ENCODE data around the gene BAG5. TPM values are rescaled to one million over a fixed set of nuclear protein-coding genes. Genes with fewer than 3 reads are reported as not detected.

The BAG5 gene
- total and polyA plus RNA-seq, 8 donors: 4.3 to 207 (median 11.6) TPM

DNA sequence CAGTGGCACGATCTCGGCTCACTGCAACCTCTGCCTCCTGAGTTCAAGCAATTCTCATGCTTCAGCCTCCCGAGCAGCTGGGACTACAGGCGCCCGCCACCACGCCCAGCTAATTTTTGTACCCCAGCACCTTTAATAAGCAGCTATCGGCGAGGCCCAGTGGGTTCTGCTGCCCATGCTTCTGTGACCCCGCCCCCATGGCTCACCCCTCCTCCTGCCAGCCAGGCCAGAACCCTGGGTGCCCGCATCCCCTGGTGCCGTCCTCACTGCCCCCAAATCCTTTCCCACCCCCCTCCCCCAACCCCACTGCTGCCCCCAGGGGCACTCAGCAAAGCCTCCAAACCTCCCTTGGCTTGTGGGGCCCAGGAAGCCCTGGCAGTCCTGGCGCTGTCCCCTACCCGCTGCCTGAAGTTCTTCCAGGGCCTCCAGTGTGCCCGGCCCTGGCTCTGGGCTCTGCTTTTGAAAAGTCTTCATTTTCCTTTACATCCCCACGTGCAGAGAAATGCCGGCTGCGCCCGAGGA, 14.5 kb downstream of the BAG5 start:
- Histone ChIP-seq H3K9me3 (no peaks in the 10 kb centered on the region), H3K4me3 (no peak overlapping the region), H3K4me1 (peaks cover 43 to 82% (median 58%) of the 10 kb centered on the region in 4 donors), H3K36me3 (no peaks in the 10 kb centered on the region), H3K27ac (peak overlapping the region in 1 of 5 donors; percentile 90), H3K27me3 (no peaks in the 10 kb centered on the region)
- 86 to 90% (median 87%) methylated on average over 16 to 18 of the region's 18 CpGs for WGBS, 5 donors
- intact Hi-C loops (cut with DNase I; ENCODE audit: low total_unique reads): loop anchor here (2.0 to 10.0 kb wide), 2 partner anchors 29 to 53 kb away; no protein-coding TSS in a partner anchor
- TF ChIP-seq, protein P1, sequence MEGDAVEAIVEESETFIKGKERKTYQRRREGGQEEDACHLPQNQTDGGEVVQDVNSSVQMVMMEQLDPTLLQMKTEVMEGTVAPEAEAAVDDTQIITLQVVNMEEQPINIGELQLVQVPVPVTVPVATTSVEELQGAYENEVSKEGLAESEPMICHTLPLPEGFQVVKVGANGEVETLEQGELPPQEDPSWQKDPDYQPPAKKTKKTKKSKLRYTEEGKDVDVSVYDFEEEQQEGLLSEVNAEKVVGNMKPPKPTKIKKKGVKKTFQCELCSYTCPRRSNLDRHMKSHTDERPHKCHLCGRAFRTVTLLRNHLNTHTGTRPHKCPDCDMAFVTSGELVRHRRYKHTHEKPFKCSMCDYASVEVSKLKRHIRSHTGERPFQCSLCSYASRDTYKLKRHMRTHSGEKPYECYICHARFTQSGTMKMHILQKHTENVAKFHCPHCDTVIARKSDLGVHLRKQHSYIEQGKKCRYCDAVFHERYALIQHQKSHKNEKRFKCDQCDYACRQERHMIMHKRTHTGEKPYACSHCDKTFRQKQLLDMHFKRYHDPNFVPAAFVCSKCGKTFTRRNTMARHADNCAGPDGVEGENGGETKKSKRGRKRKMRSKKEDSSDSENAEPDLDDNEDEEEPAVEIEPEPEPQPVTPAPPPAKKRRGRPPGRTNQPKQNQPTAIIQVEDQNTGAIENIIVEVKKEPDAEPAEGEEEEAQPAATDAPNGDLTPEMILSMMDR (IDR thresholded peaks at IDR 0.05): no peak
- no peak for TF ChIP-seq POLR2A (IDR thresholded peaks at IDR 0.05)
- TF ChIP-seq POLR2AphosphoS5 (IDR thresholded peaks at IDR 0.05): no peak
- TF ChIP-seq EP300 (IDR thresholded peaks at IDR 0.05): no peak
- no peak for DNase-seq

DNA sequence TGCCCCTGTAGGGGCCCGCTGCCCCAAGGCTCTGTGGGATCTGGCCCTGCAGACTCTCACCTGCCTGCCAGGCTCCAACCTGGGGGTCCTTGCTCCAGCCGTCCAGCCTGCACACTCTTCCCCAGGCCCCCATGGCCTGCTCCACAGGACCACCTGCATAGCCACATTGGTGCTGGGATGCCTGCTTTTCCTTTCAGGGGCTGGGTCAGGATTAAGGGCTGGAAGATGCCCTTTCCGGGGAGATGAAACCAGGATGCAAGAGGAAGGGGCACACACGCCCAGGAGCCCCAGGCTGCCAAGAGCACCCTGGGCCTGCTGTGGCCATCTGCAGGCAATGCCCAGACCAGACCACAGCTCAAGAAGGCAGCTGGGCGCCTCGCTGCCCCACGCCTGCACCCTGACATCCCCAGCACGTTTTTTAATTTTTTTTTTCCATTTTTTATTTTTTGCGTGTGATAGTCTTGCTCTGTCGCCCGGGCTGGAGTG, 15.0 kb downstream of the BAG5 start:
- Histone ChIP-seq H3K27me3 (no peaks in the 10 kb centered on the region), H3K36me3 (no peaks in the 10 kb centered on the region), H3K9me3 (no peaks in the 10 kb centered on the region), H3K4me1 (peaks cover 48 to 82% (median 61%) of the 10 kb centered on the region in 4 donors), H3K27ac (no peak overlapping the region), H3K4me3 (no peak overlapping the region)
- WGBS, 5 donors: 76 to 90% (median 86%) methylated on average over 10 to 11 of the region's 11 CpGs
- TF ChIP-seq POLR2A (IDR thresholded peaks at IDR 0.05) (no peak), EP300 (IDR thresholded peaks at IDR 0.05) (no peak), POLR2AphosphoS5 (IDR thresholded peaks at IDR 0.05) (no peak)
- TF ChIP-seq, protein P1 (IDR thresholded peaks at IDR 0.05): no peak
- intact Hi-C loops (cut with DNase I; ENCODE audit: low total_unique reads): loop anchor here (2.0 to 10.0 kb wide), 2 partner anchors 29 to 53 kb away; no protein-coding TSS in a partner anchor
- peak in 1 of 2 donors; percentile 9 for DNase-seq

DNA sequence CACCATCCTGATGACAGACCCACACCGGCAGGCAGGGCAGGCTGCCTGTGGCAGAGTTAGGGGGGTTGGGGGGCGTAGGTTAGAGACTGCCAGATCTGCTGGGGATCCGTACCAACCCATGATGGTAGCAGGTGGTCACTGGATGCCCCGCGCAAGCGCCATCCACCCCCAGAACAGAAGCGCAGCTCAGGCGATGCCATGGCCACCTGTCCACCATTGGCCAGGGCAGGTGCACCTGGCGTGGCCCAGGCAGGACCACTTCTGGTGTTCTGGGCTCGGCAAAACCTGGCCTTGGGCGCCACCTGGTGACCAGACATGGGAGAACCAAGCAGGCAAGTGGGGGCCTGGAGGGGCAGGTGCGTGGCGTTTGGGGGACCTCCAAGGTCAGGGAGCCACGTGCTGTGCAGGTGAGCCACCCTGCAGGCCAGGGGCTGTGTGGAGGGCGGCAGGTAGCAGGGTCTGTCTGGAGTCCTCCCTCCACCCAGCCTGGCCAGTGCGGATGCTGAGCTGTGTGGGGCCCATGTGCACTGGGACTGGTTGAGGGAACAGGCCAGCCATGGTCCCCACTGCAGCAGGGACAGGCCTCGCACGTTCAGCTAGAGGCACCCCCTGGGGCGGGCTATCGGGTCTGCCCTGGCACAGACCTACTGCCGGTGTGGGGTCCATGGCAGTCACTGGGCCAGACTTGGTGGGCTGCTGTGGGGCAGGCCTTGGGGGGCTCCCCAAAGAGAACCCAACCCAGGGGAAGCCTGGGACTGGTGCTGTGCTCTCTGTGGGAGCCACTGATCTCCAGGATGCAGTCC, 15.6 kb downstream of the BAG5 start:
- Histone ChIP-seq H3K9me3 (no peaks in the 10 kb centered on the region), H3K27me3 (peaks cover 0 to 6% (median 0%) of the 10 kb centered on the region in 3 donors), H3K4me3 (no peak overlapping the region), H3K36me3 (no peaks in the 10 kb centered on the region), H3K27ac (no peak overlapping the region), H3K4me1 (peaks cover 53 to 85% (median 62%) of the 10 kb centered on the region in 4 donors)
- WGBS, 5 donors: 17 to 27% (median 22%) methylated on average over 6 to 21 of the region's 21 CpGs
- intact Hi-C loops (cut with DNase I; ENCODE audit: low total_unique reads): loop anchor here (2.0 to 10.0 kb wide), 2 partner anchors 28 to 52 kb away; no protein-coding TSS in a partner anchor
- TF ChIP-seq POLR2AphosphoS5 (IDR thresholded peaks at IDR 0.05) (peak in 1 of 3 donors; percentile 71), EP300 (IDR thresholded peaks at IDR 0.05) (no peak)
- TF ChIP-seq, protein P1 (IDR thresholded peaks at IDR 0.05): peak in 5 of 7 experiments; percentile 80 to 97 (median 90)
- DNase-seq: peak; percentile 80 to 89

DNA sequence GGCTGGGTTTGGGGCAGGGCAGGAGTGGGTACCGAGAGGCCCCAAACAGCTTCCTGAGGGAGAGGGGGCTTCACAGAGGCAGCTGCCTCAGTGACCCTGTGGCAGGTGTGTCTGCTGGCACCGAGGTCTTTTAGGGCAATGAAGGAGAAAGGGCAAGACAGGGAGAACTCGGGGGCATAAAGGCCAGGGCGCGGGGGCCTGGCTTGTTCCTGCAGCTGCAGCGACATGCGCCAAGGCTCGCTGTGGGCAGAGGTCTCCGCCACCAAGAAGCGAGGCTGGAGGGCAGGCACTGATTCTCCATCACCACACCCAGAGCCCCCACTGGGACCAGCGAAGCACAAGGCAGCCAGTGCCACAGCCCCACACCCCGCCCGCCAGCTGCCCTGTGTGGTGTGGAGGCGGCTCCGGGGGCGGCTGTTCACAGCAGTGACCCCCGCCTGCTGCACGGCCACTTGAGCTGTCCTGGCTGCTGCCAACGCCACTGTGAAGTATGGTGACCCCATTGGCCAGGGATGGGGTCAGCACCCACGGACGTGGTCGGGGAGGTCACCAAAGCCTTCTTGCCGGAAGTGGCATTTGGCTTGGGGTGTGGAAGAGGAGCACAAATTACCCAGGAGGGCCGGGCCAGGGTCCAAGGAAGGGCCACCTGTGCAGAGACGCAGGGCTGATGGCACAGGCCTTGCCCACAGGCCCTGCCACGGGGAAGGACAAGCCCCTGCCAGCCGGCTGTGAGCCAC, 16.4 kb downstream of the BAG5 start:
- no peak for TF ChIP-seq POLR2A (IDR thresholded peaks at IDR 0.05)
- TF ChIP-seq, protein P1 (IDR thresholded peaks at IDR 0.05): no peak
- TF ChIP-seq POLR2AphosphoS5 (IDR thresholded peaks at IDR 0.05): no peak
- no peak for TF ChIP-seq EP300 (IDR thresholded peaks at IDR 0.05)
- Histone ChIP-seq H3K36me3 (no peaks in the 10 kb centered on the region), H3K27me3 (peaks cover 0 to 7% (median 0%) of the 10 kb centered on the region in 3 donors), H3K9me3 (no peaks in the 10 kb centered on the region), H3K4me3 (no peak overlapping the region), H3K27ac (no peak overlapping the region), H3K4me1 (peaks cover 59 to 85% (median 65%) of the 10 kb centered on the region in 4 donors)
- intact Hi-C loops (cut with DNase I; ENCODE audit: low total_unique reads): loop anchor here (2.0 to 10.0 kb wide), 2 partner anchors 27 to 51 kb away; no protein-coding TSS in a partner anchor
- DNase-seq: peak in 1 of 2 donors; percentile 21
- WGBS, 5 donors: 78 to 84% (median 82%) methylated on average over 7 to 27 of the region's 27 CpGs

Data from stomach (tissue), 9 donors.